Right forelimb (tissue), 1 donor: ENCODE data around the gene TRIM66.

Source experiments
- DNase-seq: peaks from one replicate; pipeline ENCODE4 v3.0.0-alpha.2; 2018

Gene TRIM66

GRCh38 chr11:8650401-8650990, 32.0 kb downstream of the TRIM66 start:
- DNase-seq = no peak

- no peak for DNase-seq
These were observed 33.1 kb downstream of the TRIM66 start for GRCh38 chr11:8649361-8649760.

- no peak for DNase-seq
These were observed 35.6 kb downstream of the TRIM66 start for GRCh38 chr11:8646873-8647272.

GRCh38 chr11:8642196-8642841, 40.1 kb downstream of the TRIM66 start:
- DNase-seq = no peak

GRCh38 chr11:8641332-8641731, 41.1 kb downstream of the TRIM66 start:
- no peak for DNase-seq

- no peak for DNase-seq
These were observed 42.1 kb downstream of the TRIM66 start for GRCh38 chr11:8640267-8640906.

- DNase-seq = no peak
These were observed 42.8 kb downstream of the TRIM66 start for GRCh38 chr11:8639655-8640054.

- DNase-seq = no peak
These were observed 44.2 kb downstream of the TRIM66 start for GRCh38 chr11:8638300-8638699.

- no peak for DNase-seq
These were observed 46.3 kb downstream of the TRIM66 start for GRCh38 chr11:8636127-8636526.

- DNase-seq = no peak
These were observed 48.0 kb downstream of the TRIM66 start for GRCh38 chr11:8634498-8634897.

GRCh38 chr11:8631395-8632118, 50.9 kb downstream of the TRIM66 start:
- no peak for DNase-seq

- DNase-seq = no peak
These were observed 57.8 kb downstream of the TRIM66 start for GRCh38 chr11:8624698-8625097.

- no peak for DNase-seq
These were observed 61.3 kb downstream of the TRIM66 start for GRCh38 chr11:8621147-8621546.

GRCh38 chr11:8617063-8617462, 65.4 kb downstream of the TRIM66 start:
- DNase-seq = no peak

- DNase-seq = no peak
These were observed 67.0 kb downstream of the TRIM66 start for GRCh38 chr11:8615291-8616032.

- no peak for DNase-seq
These were observed 68.0 kb downstream of the TRIM66 start for GRCh38 chr11:8614497-8614896.

- no peak for DNase-seq
These were observed 69.4 kb downstream of the TRIM66 start for GRCh38 chr11:8613036-8613435.

- DNase-seq = no peak
These were observed 69.9 kb downstream of the TRIM66 start for GRCh38 chr11:8612522-8612921.

GRCh38 chr11:8610532-8611116, 71.8 kb downstream of the TRIM66 start:
- DNase-seq = no peak

GRCh38 chr11:8608652-8609051, 73.8 kb downstream of the TRIM66 start:
- no peak for DNase-seq

GRCh38 chr11:8605971-8606563, 76.4 kb downstream of the TRIM66 start:
- no peak for DNase-seq

- no peak for DNase-seq
These were observed 78.3 kb downstream of the TRIM66 start for GRCh38 chr11:8604078-8604723.
